IPS-18c (cell line): ENCODE results near the gene RPTOR.

Experiments
- H3K4me3 ChIP-seq: 2 replicates; pipeline ENCODE4 v1.7.0; 2013; ENCODE audit warnings: low read depth, mild to moderate bottlenecking, low read length, moderate library complexity; ENCODE audit not compliant: insufficient read depth
- H3K9me3 ChIP-seq: one replicate; pipeline ENCODE4 v1.6.1; 2013; ENCODE audit warnings: mild to moderate bottlenecking, low read length, moderate library complexity; ENCODE audit not compliant: control insufficient read depth, insufficient read depth

The RPTOR gene

DNA sequence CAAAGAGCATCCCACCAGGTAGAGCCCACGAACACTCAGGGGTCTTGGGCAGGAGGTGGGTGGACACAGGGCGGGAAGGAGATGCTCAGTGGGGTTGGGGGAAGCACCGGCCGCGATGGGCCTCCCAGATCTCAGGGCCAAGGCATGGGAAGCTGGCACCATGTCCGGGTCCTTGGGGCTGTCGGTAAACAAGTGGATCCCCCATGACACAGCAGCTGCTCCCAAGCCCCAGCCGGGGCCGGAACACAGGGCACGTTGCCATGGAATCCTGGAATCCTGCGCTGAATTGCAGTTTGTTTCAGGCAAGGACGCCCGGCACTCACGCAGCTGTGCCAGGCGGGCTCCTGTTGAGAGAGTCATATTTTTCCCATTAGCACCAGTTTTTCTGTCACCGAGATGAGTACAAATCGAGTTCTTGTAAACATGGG, 424.0 kb downstream of the RPTOR start:
- H3K9me3 ChIP-seq: no peaks in the 10 kb centered on the region
- H3K4me3 ChIP-seq: no peak overlapping the region

DNA sequence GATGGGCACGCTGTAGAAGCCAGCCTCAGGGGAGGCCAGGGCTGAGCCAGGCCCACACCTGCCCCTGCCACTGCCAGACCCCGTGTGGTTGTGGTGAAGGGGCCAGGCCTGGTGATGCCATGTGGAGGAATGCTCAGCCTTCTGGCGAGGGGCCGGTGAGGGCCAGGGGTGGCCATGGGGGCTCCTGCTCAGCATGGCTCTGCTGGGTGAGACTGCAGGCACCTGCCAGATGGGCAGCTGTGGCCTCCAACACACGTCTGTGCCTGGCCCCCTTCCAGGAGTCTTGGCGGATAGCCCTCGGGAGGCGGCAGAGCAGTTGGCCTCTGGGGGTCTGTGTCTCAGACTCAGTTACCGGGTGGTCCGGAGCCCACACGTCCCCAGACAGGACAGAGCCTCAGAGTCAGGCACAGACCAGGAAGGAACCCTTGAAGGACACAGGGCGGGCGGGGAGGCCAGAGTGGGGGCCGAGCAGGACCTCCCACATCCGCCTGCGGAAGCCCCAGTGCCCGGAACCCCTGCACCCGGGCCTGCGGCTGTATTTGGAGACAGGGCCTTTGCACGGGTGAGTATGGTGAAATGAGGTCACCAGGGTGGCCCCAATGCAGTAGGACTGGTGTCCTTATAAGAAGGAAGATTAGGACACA, 424.5 kb downstream of the RPTOR start:
- no peaks in the 10 kb centered on the region for H3K9me3 ChIP-seq
- no peak overlapping the region for H3K4me3 ChIP-seq

DNA sequence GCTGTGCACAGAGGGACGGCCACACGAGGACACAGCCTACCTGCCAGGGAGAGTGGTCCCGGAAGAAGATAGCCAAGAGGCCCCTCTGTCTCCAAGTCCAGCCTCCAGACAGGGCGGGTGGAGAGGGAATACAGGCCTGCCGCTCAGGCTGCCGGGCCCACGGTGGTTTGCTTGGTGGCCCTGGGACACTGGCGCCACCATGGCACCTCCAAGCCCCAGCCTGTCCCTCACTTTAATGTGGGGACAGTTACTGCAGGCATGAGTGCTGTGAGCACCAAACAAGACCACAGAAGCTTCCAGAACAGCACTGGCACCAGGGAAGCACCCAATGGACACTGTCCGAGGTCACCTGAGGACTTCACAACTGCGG, 425.0 kb downstream of the RPTOR start:
- no peak overlapping the region for H3K4me3 ChIP-seq
- H3K9me3 ChIP-seq: no peaks in the 10 kb centered on the region

DNA sequence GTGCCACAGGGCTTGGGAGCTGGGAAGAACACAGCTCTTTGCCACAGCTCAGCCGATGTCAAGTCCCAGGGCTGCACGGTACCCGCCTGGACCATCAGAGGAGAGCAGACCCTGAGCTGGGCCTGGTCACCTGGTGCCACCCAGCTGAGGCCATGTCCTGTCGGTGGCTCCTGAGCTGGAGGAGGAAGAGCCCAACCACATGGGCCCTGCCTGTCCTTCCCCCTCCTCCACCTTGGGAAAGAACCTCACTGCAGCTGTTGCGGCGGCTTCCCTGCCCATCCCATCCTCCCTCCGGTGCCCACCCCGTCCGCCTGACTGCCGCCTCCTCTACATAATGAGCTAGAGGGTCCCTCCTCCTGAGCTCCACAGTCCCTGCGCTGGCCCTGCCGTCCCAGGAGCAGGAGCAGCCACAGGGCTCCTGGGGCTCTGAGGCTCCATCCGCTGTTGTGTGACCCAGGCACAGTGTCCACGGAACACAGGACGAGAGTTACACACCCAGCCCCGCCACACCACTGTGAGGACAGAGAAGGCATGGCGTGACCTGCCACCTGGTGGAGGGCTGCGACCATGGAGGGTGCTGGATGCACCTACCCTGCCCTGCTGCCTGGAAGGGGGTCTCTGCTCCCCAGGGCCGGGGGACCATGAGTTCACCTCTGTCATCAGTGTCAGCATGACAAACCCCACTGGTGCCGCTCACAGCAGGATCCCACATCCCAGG, 425.6 kb downstream of the RPTOR start:
- H3K9me3 ChIP-seq: no peaks in the 10 kb centered on the region
- H3K4me3 ChIP-seq: no peak overlapping the region

DNA sequence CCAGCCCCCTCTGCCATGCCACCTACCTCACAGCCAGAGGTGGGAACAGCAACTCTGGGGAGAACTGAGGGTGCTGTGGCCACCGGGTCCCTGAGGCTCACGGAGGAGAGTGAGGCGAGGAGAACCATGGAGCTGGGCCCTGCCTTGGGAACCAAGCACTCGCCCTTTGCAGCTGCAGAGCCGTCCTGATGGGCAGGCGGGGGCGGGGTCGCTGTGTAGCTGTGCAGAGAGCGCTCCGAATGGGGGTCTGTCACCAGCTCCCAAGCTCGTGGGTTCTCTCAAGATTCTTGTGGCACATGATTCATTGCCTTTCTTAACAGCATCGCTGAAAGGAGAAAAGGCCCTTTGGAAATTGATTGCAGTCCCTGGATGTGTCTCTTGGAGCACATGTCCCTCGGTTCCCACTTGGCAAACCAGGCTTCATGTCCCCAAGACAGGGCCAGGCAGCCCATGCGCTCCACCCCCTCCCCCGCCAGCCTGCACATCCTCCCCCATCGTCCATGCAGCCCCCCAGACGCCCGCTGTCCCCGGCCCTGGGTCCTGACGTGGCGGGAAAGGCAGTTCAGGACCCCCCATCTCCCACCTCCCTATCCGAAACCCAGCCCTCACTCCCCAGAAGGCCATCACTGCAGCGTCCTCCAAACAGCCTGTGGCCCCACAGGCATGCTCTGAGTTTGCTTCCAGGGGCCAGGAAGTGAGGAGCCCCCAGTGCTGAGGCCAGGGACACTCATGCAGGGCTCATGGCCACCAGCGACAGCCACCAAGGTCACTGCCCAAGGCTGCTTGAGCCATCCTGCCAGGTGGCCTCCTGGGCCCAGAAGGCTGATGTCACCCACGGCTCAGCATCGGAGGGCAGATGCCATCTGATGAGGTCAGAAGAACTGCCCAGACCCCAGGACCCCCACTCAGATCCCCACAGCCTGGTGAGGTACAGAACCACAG, 426.4 kb downstream of the RPTOR start:
- H3K9me3 ChIP-seq: no peaks in the 10 kb centered on the region
- no peak overlapping the region for H3K4me3 ChIP-seq

GRCh38 chr17:80971704-80972304, 427.2 kb downstream of the RPTOR start:
- no peak overlapping the region for H3K4me3 ChIP-seq
- no peaks in the 10 kb centered on the region for H3K9me3 ChIP-seq

DNA sequence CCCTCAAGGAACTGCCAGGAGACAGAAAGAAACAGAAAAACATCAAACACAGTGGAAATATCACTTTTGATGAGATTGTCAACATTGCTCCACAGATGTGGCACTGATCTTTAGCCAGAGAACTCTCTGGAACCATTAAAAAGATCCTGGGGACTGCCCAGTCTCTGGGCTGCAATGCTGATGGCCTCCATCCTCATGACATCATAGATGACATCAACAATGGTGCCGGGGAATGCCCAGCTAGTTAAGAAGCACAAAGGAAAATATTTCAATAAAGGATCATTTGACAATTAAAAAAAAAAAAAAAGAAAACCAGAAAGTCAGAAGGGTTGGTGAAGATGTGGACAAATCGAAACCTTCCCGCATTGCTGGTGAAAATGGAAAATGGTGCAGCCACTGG, 432.1 kb downstream of the RPTOR start:
- Histone ChIP-seq H3K4me3 (no peak overlapping the region), H3K9me3 (no peaks in the 10 kb centered on the region)

DNA sequence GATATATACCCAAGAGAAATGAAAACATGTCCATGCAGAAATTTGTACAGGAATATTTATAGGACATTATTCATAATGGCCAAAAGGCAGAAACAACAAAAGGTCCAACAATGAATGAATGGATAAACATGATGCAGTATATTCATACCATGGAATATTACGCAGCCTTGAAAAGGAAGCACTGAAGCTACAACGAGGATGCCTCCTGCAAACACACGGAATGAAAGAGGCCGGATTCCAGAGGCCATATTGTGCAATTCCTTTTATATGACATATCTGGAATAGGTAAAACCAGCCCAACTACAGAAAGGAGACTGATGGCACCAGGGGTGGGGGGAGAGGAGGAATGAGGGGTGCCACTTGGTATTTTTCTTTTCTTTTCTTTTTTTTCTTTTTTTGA, 432.5 kb downstream of the RPTOR start:
- no peaks in the 10 kb centered on the region for H3K9me3 ChIP-seq

DNA sequence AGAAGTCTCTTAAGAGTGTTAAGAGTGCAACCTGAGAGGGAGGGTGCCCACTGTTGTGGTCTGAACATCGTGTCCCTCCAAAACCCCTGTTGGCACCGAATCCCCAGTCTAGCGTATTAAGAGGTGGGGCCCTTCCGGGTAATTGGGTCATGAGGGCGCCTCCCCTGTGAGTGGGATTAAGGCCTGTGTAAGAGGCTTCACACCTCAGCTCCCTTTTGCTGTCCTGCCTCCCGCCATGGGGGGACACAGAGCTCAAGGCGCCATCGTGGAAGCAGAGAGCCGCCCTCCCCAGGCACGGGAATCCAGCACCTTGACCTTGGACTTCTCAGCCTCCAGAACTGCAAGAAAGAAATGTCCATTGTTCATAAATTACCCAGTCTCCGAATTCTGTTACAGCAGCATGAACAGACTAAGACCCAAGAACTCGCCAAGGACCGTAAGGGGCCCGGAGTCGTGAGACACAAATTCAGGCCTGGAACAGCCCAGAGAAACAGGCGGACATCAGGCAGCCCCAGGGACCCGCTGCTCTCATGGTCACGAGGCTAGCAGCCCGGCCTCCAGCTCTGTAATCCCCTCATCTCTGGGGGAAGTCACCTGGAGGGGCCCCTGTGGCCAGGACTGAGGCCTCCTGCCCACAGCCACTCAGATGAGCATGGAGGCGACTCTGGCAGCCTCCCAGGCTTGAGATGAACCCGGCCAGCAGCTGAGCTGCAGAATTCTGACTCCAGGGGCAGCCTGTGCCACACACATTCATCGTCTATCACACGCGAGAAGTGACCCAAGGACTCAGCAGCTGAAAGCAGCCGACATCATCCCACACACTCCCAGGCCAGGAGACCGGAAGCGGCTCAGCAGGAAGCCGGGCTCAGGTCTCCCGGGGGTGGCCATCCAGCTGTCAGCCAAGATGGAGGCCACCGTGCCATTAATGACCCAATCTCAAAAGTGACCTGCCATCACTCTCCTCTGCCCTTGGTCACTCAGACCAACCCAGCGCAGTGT, 434.2 kb downstream of the RPTOR start:
- no peak overlapping the region for H3K4me3 ChIP-seq
- H3K9me3 ChIP-seq: no peaks in the 10 kb centered on the region

More for the DNA sequence above, 432.5 kb downstream of the RPTOR start:
- no peak overlapping the region for H3K4me3 ChIP-seq

DNA sequence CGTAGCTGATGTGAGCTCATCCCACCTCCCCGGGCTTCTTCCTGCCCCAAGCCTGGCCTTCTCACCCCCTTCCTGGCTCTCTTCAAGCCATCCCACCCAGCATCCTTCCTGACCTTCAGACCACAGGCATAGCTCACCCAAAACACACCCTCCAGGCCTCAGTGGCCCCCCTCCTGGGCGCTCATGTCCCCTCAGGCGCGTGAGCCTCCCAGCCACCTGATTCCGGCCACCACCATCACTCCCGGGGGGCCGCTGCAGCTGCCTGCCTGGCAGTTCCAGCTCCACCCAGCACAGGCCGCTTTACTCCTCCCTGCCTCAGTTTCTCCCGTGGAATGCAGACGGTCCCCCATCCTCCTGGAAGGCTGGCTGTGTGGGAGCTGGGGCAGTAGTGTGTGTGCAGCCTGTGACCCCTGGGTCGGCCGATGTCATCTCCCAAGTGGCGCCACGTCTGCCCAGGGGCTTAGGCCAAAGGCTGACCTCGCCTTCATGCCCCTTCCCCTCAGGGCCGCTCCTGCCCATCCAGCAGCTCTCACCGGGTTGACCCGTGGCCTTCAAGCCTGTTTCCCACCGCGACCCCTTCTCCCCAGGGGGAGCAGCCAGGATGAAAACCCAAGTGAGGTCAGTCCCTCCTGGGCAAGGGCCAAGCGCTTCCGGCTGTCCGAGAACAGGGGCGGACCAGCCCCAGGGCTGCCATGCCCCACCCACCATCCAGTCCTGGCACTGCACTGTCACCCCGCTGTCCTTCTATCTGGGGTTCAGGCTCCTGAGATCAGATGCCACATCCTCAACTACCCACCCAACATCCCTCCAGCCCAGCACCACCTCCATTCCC, 435.1 kb downstream of the RPTOR start:
- Histone ChIP-seq H3K4me3 (no peak overlapping the region), H3K9me3 (no peaks in the 10 kb centered on the region)

DNA sequence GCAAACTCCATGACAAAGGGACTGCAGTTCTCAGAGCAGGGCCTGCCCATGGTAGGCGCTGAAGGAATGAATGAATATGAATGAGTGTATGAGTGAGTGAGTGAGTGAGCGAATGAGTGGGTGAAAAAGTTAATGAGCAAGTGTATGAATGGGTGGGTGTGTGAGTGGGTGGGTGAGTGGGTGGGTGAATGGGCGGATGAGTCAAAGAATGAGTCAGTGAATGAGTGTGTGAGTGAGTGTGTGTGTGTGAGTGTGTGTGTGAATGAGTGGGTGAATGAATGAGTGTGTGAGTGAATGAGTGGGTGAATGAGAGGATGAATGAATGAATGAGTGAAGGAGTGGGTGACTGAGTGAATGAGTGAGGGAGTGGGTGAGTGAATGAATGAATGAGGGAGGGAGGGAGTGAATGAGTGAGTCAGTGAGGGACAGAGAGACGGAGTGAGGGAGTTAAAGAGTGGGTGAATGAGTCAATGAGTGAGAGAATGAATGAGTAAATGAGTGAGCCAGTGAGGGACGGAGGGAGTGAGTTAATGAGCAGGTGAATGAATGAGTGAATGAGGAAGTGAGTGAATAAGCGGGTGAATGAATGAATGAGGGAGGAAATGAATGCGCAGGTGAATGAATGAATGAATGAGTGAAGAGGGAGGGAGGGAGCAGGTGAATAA, 435.9 kb downstream of the RPTOR start:
- Histone ChIP-seq H3K9me3 (no peaks in the 10 kb centered on the region), H3K4me3 (peak overlapping the region; percentile 24; the same call in 1 of the 2 replicates)

DNA sequence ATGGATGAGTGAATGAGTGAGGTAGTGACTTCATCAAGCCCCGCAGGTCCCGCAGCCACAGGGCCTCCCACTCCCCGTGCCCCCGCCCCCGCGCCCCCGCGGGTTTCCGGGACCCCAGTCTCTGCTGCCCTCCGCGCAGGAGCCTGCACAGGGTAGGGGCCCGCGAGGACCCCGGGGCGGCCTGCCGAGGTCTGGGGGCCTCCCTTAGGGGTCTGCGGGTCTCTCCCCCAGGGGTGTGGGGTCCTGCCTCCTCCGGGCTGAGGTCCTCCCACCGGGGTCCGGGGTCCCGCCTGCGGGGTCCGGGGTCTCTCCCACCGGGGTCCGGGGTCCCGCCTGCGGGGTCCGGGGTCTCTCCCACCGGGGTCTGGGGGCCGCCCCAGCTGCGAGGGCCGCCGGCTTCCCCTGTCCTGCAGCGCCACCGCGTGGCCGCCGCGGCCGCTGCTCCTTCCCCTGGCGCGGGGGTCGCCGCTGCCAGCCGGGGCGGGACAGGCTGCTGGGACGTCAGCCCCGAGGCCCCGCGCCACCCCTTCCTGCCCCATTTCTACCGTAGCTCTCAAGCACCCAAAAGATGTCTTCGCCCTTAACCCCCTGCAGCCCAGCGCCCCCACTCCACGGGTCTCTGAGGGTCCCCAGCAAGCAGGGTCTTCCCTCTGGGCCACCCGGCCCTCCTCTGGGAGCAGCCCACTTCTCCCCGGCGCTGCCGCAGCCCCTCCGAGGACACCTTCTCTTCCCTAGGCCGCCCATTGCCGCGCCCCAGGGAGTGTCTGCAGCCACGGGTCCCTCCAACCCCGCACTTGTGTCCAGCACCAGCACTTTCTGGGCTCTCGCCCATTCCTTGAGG, 436.6 kb downstream of the RPTOR start:
- Histone ChIP-seq H3K4me3 (peak overlapping the region; percentile 46), H3K9me3 (no peaks in the 10 kb centered on the region)

GRCh38 chr17:80981929-80982425, 437.3 kb downstream of the RPTOR start:
- no peaks in the 10 kb centered on the region for H3K9me3 ChIP-seq
- H3K4me3 ChIP-seq: peak overlapping the region; percentile 46; the same call in 1 of the 2 replicates

- Histone ChIP-seq H3K9me3 (no peaks in the 10 kb centered on the region), H3K4me3 (no peak overlapping the region)
Observed at GRCh38 chr17:80982426-80982974, 437.9 kb downstream of the RPTOR start.
